GM12865 (cell line): ENCODE data around the gene PSMF1.

Source experiments
- DNase-seq: peaks from one replicate; pipeline ENCODE4 v3.0.0; 2010; ENCODE audit warnings: low read depth
- H3K4me3 ChIP-seq: 2 replicates; pipeline ENCODE4 v1.5.1; 2011; ENCODE audit warnings: mild to moderate bottlenecking, low read depth, low read length, control low read depth
- TF ChIP-seq, protein P1 (sequence below): IDR thresholded peaks from 2 replicates; pipeline ENCODE4 v1.5.1; 2011; ENCODE audit warnings: low read length, control low read depth, low read depth, inconsistent platforms; ENCODE audit not compliant: insufficient read depth; ENCODE audit errors: missing control alignments

The PSMF1 gene, protein sequence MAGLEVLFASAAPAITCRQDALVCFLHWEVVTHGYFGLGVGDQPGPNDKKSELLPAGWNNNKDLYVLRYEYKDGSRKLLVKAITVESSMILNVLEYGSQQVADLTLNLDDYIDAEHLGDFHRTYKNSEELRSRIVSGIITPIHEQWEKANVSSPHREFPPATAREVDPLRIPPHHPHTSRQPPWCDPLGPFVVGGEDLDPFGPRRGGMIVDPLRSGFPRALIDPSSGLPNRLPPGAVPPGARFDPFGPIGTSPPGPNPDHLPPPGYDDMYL

DNA sequence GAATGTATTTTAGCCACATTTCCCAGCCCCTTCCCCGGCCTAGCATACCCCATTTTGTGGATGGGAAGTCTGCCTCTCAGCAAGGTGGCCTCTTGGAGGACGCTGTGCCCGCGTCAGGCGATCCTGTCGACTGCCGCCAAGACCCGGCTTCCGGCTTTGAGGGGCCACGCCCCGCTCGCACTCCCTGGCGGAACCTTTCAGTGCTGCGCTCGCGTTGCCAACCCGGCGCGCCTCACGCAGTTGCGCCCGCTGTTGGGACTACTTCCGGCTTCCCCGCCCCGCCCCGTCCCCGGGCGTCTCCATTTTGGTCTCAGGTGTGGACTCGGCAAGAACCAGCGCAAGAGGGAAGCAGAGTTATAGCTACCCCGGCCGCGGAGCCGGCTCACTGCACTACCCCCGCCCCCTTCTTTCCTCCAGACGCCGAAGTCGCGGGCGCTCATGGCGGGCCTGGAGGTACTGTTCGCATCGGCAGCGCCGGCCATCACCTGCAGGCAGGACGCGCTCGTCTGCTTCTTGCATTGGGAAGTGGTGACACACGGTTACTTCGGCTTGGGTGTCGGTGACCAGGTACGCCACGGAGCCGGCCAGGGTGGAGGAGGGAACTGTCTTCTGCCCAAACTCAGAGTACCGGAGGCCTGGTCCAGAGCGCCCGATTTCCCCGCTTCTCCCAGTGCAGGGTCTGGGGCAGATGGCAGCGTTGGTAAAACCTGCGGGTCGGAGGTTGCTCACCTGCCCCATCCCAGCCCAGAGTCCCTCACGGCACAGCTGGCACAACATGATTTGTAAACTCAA is at the start of gene PSMF1:
Gene PSMF1 (plus strand): TSS at position 267 of the 792 bp plus-strand sequence. CDS start 172 bp downstream, at position 439.
- TF ChIP-seq, protein P1, sequence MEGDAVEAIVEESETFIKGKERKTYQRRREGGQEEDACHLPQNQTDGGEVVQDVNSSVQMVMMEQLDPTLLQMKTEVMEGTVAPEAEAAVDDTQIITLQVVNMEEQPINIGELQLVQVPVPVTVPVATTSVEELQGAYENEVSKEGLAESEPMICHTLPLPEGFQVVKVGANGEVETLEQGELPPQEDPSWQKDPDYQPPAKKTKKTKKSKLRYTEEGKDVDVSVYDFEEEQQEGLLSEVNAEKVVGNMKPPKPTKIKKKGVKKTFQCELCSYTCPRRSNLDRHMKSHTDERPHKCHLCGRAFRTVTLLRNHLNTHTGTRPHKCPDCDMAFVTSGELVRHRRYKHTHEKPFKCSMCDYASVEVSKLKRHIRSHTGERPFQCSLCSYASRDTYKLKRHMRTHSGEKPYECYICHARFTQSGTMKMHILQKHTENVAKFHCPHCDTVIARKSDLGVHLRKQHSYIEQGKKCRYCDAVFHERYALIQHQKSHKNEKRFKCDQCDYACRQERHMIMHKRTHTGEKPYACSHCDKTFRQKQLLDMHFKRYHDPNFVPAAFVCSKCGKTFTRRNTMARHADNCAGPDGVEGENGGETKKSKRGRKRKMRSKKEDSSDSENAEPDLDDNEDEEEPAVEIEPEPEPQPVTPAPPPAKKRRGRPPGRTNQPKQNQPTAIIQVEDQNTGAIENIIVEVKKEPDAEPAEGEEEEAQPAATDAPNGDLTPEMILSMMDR, result no peak
- DNase-seq, result peak; percentile 97
- H3K4me3 ChIP-seq, result peak within 1 kb of the TSS; percentile 71

- DNase-seq, result no peak
- TF ChIP-seq, protein P1, result no peak
- no peak overlapping the region for H3K4me3 ChIP-seq
Measured at GRCh38 chr20:1072258-1072657, 46.1 kb upstream of the PSMF1 start.

DNA sequence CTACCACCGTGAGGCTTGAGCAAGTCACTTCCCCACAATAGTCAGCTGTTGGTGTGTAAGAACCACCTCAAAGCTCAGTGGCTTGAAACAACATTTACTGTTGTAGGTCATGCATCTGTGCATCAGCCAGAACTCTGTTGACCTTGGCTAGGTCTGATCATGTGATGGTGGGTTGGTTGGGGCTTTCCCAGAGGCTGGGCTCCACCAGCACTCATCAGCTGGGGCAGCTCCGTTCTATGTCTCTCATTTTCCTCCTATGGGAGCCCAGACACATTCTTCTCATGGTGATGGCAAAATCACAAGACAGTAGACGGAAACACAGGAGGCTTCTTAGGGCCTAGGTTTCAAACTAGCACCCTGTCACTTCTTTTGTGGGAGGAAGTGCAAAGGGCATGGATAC is 42.8 kb upstream of the PSMF1 start:
- H3K4me3 ChIP-seq, result no peak overlapping the region
- DNase-seq, result peak; percentile 48
- TF ChIP-seq, protein P1, result no peak

- no peak overlapping the region for H3K4me3 ChIP-seq
- TF ChIP-seq, protein P1, result no peak
- no peak for DNase-seq
Measured at GRCh38 chr20:1081891-1082290, 36.5 kb upstream of the PSMF1 start.

DNA sequence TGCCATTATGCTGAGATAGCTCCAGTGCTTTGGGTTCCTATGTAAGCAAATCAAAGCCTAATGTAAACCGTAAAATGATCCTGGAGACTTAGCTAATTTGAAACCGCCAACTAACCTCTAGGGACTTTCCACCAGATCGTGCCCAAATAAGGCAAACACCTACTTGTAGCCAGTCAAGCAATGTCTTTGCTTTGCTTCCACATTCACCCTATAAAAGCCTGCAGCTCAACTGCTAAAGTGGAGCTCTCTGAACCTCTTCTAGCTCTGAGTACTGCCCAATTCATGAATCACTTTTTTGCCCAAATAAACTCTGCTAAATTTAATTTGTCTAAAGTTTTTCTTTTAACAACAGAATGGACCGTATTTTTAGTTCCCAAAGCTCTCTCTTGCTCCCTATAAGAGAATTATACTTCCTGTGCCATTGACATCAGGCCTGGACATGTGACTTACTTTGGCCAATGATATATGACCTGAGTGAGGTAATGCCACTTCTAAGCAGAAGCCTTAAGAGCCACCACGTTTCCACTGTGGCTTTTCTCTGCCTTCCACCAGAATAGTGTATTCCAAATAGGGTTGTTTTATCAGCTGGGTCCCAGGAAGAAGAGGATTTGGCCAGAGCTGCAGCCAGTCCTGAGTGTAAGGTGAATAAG is 34.8 kb upstream of the PSMF1 start:
- TF ChIP-seq, protein P1, result no peak
- H3K4me3 ChIP-seq, result no peak overlapping the region
- peak; percentile 50 for DNase-seq

- TF ChIP-seq, protein P1, result no peak
- no peak overlapping the region for H3K4me3 ChIP-seq
- DNase-seq, result no peak
Measured at GRCh38 chr20:1085492-1086276, 32.7 kb upstream of the PSMF1 start.
